DMS 273 (cell line): ENCODE measurements around the gene MOG.

Experiments
- DNase-seq: peaks from one replicate; lab custom pipeline; 2025; ENCODE audit not compliant: unreplicated experiment; lab: John Stamatoyannopoulos, UW

The MOG gene

DNA sequence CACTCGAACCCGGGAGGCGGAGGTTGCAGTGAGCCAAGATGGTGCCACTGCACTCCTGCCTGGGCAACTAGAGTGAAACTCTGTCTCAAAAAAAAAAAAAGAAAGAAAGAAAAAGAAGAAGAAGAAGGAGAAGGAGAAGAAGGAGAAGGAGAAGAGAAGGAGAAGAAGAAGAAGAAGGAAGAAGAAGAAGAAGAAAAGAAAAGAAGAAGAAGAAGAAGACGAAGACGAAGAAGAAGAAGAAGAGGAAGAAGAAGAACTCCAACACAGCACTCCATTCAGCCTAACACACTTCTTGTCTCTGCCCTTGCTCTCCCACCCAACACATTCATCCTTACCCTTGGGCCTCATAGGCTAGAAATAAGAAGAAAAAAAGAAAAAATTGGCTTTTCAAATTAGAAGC is 17.1 kb downstream of the MOG start:
- DNase-seq = no peak

GRCh38 chr6:29675561-29675960 is 18.7 kb downstream of the MOG start:
- DNase-seq = no peak

DNA sequence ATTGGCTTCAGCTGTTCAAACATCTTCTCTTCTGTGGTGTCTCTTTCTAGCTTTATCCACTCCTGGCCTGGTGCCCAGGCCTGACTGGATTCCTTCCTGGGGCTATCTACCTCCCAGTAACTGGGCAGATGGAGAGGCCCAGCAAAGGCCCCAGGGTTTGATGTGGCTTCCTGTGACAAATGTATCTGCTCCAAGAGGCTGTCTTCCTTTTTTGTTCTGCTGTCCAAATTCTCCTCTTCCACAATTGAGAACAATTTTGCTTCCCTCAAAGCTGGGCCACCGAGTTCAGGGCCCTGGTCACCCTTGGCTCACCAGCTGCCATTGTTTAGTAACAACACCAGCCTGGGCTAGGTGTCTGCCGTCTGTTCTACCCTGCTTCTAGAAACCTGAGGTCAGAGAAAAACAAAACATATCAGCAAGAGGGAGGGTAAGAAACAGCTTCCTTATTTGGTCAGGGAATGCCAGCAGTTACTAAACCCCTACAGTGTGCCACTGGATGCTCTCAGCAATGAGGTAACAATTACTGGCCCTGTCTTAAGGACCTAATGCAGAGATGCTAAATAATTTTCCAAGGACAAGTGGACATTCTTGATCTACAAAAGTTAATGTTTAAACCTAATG is 20.2 kb downstream of the MOG start:
- peak; percentile 65 for DNase-seq

DNA sequence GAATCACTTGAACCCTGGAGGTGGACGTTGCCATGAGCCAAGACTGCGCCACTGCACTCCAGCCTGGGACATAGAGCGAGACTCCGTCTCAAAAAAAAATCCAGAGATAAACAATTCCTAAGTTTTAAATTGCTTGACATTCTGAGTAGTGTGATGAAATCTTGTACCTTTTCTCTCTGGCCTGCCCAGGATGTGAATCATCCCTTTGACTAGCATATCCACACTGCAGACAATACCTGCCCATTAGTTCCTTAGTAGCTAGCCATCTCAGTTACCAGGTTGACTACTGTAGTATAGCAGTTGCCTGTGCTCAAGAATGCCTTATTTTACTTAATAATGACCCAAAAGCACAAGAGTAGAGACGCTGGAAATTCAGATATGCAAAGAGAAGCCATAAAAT is 21.2 kb downstream of the MOG start:
- DNase-seq = no peak

GRCh38 chr6:29679962-29680361 is 23.1 kb downstream of the MOG start:
- DNase-seq = no peak

DNA sequence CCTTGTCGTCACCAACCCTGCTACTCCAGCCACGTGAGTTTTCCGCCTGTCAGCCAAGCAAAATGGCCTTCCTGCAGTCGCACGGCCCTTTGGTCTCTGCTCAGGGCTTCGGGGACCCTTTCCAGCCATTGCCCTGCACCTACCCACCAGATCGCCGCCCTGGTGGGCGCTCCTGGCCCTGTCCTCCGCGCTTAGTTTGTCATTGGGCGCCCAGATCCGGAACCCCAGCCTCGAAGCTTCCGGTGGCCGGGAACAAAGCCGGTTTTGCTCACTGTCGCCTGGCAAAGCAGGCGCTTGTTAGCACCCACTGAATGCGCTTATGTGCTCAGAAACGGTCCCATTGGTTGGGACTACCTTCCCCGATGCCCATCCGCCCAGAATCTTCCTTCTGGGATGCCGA is 23.5 kb downstream of the MOG start:
- DNase-seq = no peak

GRCh38 chr6:29680904-29681303 is 24.0 kb downstream of the MOG start, which contains the start of gene ZFP57:
ZFP57 (minus strand) TSS chr6:29681152; CDS start chr6:29677003, 4,149 bp downstream.
- DNase-seq = no peak

GRCh38 chr6:29681811-29682210 is 24.9 kb downstream of the MOG start:
- no peak for DNase-seq

DNA sequence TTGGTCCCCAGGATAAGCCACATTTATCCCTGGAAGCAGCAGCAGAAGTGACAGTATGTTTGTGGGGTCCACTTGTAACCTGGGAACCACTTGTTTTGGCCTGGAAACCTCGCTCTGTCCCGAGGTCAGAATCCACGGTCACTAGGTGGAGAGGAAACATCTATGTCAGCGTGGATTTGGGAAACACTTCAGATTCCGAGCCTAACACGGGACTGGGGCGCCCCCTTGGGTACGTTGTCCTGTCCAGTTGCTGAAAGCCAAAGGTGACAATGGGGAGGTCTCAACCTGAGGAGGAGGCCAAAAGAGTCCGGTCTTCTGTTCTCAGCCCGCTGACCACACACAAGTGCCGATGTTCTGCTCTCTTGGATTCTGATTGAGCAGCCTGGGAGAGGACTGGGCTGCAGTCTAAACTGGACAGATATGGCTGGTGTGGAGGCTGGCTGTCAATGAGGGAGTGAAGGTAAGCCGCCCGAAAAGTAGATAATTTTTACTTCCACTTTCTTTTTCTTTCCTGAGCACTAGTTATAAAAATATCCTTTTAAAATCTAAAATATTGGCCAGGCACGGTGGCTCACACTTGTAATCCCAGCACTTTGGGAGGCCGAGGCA is 28.9 kb downstream of the MOG start:
- no peak for DNase-seq

DNA sequence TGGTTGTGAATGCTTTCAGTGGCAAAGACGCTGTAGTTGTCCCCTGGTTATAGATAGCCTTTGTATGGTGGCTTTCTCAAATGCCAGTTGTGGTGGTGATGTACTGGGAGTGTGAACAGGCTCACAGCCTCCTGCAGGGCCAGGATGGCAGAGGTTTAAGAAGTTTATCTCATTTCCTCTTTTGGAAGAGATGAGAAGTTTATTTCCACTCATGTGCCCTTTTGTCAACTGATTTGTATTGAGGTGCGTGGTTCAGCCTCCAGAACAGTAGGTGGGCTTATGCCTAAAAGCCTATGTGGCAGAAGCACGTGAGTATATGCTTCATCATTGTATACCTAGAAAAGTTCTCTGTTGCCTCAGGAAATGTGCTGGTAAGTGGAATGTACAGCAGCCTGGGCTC is 37.7 kb downstream of the MOG start:
- DNase-seq = no peak

DNA sequence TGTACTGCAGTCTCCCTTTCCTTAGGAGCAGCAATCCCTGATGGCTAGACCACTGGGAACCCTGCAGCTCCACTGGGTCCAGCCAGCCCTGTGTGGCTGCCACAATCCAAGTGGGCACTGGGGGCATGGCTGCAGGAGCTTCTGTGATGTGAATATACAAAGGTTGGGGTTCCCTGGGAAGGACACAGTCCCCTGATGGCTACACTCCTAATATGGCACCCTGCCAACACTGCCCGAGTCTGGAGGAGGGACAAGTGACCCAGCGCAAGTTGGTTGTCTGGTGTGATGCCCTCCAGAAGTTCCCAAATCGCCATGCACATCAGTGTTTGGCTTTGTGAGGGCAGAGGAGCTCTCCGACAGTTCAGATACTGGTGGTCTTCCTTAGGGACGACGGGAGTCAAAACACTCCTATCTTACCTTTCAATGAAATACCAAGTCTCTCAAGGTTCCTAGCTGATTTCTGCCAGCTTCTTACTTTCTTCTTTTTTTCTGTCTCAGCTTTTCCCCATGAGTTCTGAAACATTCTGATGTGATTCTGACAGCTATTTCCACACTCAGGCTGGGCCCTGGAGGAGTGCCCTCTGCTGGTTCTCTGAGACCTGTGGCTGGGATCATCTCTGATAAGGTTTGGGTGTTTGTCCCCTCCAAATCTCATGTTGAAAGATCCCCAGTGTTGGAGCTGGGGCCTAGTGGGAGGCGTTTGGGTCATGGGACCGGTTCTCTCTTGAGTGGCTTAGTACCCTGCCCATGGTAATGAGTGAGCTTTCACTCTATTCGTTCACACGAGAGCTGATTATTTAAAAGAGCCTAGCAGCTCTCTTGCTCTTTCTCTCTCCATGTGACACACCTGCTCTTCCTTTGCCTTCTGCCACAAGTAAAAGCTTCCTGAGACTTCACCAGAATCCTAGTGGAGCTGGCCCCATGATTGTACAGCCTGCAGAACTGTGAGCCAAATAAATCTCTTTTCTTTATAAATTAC is 39.5 kb downstream of the MOG start:
- peak; percentile 66 for DNase-seq

DNA sequence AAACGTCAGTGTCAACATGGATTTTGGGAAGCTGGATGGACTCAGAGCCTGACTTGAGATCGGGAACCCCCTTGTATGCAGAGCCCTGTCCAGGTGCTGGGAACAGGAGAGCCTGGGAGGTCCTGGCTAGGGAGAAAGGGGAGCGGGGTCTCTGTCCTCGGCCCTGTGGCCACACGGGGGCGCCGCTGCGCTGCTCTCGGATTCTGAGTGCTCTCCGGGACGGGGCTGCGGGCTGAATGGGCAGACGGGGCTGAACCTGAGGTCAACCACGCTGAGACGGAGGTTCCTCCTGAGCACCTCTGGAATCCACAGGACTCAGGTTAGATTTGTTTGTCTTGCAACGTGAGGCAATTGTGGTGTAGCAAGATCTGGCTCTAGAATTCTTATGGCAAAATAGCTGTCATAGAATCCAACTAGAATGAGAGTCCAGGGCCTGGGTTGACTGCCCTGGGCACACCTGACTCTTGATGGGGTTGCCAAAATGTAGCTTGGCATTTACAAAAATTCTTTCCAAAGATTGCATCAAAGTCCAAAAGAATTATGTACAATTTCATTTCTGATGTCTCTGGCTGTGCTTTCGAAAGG is 45.7 kb downstream of the MOG start:
- peak; percentile 84 for DNase-seq

GRCh38 chr6:29705389-29706231 is 48.7 kb downstream of the MOG start:
- DNase-seq = peak; percentile 83

GRCh38 chr6:29708432-29709179 is 51.7 kb downstream of the MOG start:
- no peak for DNase-seq

DNA sequence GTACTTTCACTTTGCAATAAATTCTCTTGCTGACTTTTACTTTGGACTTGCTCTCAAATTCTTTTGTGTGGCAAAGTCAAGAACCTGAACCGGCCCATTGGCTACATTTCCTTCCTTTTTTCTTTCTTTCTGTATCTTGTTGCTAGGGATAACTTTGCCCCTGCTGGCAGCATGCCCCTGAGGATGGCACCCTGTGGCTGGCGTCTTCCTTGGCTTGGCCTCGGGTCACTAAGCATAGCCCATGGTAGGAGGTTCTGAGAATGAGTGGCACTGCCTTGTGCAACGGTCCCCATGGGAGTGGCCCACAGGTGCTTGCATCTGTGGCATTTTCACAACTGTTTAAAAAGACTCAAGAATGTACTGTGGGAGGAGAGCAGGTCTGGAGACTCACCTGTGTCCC is 52.3 kb downstream of the MOG start:
- no peak for DNase-seq

DNA sequence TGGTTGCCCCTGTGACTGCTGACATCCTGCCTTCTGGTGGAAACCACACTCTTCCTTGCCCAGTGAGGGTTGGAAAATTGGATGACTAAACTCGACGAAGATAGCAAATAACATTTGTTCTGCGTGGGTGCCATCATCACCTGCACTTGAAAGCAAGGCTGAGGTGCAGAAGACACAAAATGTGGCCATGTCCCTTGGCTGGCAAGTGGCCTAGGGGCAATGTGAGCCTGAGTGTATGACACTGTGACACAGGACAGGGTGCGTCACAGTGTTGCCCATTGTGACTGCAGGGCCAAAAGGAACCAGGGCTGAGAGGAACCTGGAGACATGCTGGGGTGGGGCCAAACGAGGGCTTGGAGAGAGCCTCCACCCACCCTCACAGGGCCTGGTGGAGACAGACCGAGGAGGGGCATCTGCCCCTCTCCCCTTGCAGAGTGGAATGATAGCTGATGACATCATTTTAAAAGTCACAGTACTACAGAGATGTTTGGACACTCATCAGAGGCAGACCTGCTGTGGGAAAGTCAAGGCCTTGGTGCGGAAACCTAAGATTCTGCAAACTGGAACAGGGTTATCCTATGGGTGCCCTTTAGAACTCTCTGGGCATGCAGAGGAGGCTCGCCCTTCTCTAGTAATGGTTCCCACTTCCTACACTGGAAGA is 53.5 kb downstream of the MOG start:
- DNase-seq = no peak

DNA sequence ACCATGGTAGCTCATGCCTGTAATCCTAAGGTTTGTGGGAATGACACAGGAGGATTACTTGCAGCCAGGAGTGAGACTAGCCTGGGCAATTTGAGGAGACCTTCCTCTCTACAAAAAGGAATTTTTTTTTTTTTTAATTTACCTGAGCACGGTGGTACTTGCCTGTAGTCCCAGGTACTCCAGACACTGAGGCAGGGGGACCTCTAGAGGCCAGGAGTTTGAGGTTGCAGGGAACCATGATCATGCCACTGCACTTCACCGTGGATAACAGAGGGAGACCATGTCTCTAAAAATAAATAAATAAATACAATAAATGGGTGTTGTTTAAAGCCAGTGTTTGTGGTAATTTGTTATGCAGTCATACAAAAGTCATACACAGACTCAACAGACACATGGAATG is 64.0 kb downstream of the MOG start:
- no peak for DNase-seq
